K562 treated with DMSO at 1 percent for 24 hours (cell line): ENCODE data around the gene MRTFB. TPM values are rescaled to one million over a fixed set of nuclear protein-coding genes. Genes with fewer than 3 reads are reported as not detected.

ENCODE experiments used
- total RNA-seq: library from RNA; unstranded; fragments of 300-600 nt; gene quantifications from 2 replicates; pipeline ENCODE4 v1.2.3, GENCODE V29; 2022; ENCODE audit warnings: low read depth; ENCODE audit not compliant: insufficient read depth

Gene MRTFB, protein sequence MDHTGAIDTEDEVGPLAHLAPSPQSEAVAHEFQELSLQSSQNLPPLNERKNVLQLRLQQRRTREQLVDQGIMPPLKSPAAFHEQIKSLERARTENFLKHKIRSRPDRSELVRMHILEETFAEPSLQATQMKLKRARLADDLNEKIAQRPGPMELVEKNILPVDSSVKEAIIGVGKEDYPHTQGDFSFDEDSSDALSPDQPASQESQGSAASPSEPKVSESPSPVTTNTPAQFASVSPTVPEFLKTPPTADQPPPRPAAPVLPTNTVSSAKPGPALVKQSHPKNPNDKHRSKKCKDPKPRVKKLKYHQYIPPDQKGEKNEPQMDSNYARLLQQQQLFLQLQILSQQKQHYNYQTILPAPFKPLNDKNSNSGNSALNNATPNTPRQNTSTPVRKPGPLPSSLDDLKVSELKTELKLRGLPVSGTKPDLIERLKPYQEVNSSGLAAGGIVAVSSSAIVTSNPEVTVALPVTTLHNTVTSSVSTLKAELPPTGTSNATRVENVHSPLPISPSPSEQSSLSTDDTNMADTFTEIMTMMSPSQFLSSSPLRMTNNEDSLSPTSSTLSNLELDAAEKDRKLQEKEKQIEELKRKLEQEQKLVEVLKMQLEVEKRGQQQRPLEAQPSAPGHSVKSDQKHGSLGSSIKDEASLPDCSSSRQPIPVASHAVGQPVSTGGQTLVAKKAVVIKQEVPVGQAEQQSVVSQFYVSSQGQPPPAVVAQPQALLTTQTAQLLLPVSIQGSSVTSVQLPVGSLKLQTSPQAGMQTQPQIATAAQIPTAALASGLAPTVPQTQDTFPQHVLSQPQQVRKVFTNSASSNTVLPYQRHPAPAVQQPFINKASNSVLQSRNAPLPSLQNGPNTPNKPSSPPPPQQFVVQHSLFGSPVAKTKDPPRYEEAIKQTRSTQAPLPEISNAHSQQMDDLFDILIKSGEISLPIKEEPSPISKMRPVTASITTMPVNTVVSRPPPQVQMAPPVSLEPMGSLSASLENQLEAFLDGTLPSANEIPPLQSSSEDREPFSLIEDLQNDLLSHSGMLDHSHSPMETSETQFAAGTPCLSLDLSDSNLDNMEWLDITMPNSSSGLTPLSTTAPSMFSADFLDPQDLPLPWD
- total RNA-seq = 6.0 and 6.8 TPM in 2 replicates

DNA sequence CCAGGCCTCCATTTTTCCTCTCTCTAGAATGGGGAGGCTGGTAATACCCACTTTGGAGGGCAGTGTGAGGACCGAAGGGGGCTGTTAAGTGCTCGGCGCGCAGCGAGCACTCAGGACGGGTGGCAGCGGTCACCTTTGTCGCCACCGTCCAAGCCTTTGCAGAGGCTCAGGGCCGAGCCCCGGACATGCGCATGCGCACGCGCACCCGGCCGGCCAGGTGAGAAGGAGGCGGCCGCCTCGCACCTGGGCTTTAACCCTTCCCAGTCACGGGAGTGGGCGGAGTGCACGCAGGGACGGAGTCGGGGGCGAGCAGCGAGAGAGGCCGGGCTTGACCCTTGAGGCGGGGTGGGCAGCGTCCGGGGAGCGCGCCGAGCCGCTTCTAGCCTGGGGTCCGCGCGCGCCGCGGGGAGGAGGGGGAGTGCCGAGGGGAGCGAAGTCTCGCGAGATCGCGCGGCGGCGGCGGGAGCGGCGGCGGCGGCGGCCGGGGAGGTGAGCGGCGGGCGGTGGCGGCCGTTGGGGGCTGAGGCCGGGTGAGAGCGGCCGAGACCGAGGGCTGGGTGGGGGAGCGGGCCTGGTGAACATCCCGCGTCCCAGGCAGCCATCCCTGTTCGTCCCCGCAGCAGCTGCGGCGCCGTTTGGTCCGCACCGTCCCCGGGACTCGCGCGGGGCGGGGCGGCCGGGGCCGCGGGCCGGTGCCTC lies at the start of gene MRTFB:
Gene MRTFB (plus strand): TSS at position 443 of the 699 bp plus-strand sequence. CDS start 69,288 bp downstream, outside the sequence.

Other genes with a start within 250 kb of the MRTFB start
- 2.9 TPM in 2 replicates for gene ERCC4, start 151.2 kb upstream of the MRTFB start, total RNA-seq